ENCODE data around the gene ESYT1.

DNA sequence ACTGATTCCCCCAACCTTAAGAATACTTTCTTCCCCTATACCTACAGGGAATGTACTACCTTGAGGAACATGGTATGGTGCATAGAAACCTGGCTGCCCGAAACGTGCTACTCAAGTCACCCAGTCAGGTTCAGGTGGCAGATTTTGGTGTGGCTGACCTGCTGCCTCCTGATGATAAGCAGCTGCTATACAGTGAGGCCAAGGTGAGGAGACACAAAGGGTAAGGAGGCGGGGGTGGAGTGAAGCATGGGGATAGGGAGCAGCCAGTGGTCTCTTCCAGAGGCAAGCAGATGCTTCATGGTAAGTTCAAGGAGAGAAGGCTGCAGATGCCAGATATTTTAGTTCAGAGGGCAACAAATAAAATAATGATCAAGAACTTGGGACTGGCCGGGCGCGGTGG lies 30.3 kb upstream of the ESYT1 start:
- TF ChIP-seq, protein P1, sequence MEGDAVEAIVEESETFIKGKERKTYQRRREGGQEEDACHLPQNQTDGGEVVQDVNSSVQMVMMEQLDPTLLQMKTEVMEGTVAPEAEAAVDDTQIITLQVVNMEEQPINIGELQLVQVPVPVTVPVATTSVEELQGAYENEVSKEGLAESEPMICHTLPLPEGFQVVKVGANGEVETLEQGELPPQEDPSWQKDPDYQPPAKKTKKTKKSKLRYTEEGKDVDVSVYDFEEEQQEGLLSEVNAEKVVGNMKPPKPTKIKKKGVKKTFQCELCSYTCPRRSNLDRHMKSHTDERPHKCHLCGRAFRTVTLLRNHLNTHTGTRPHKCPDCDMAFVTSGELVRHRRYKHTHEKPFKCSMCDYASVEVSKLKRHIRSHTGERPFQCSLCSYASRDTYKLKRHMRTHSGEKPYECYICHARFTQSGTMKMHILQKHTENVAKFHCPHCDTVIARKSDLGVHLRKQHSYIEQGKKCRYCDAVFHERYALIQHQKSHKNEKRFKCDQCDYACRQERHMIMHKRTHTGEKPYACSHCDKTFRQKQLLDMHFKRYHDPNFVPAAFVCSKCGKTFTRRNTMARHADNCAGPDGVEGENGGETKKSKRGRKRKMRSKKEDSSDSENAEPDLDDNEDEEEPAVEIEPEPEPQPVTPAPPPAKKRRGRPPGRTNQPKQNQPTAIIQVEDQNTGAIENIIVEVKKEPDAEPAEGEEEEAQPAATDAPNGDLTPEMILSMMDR (conservative IDR thresholded peaks at IDR 0.05; ENCODE audit: low read depth, low read length): no peak
- no peak for TF ChIP-seq EZH2 (IDR thresholded peaks at IDR 0.05; ENCODE audit: borderline replicate concordance, low read depth, low read length, poor library complexity, severe bottlenecking)

Data from A673 (cell line).